ENCODE data around the gene KCNMA1.

Gene KCNMA1

GRCh38 chr10:77074104-77074624 lies 563.4 kb downstream of the KCNMA1 start:
- H2AK5ac ChIP-seq (ENCODE audit: low read depth, low read length): no peak overlapping the region
- no peak overlapping the region for H2BK15ac ChIP-seq (ENCODE audit: low read length)
- no peak overlapping the region for H3K18ac ChIP-seq (ENCODE audit: low read length)
- H2BK120ac ChIP-seq (ENCODE audit: low read depth, low read length): no peak overlapping the region
- no peak overlapping the region for H2AFZ ChIP-seq (ENCODE audit: low read length)
- H4K8ac ChIP-seq (ENCODE audit: low read depth, low read length): no peak overlapping the region
- H3K9me3 ChIP-seq (replicated peaks in 1 of 2; ENCODE audit: control insufficient read depth in 2 of 2, insufficient read depth in 1 of 2, low read depth in 1 of 2, low read length in 2 of 2): no peaks in the 10 kb centered on the region
- no CpG with 5 or more reads among the region's 2 CpGs for WGBS, 2 donors (ENCODE audit: extremely low coverage in 2 of 2, insufficient read length in 2 of 2, insufficient replicate concordance in 1 of 2)
- no peaks in the 10 kb centered on the region for H3K4me1 ChIP-seq (ENCODE audit: control insufficient read depth in 2 of 2, insufficient read depth in 1 of 2, low read depth in 1 of 2, low read length in 2 of 2)
- no peak overlapping the region for H3K4ac ChIP-seq (ENCODE audit: low read length)
- DNase-seq (ENCODE audit: low spot score): no peak
- H3K27me3 ChIP-seq (ENCODE audit: control insufficient read depth in 3 of 3, insufficient read depth in 3 of 3, low read depth in 1 of 3, low read length in 3 of 3): peaks cover 0 to 4% (median 0%) of the 10 kb centered on the region in 3 experiments
- no peak overlapping the region for H2BK12ac ChIP-seq (ENCODE audit: low read length)
- H4K91ac ChIP-seq (ENCODE audit: low read depth, low read length, poor library complexity): no peak overlapping the region
- H3K9ac ChIP-seq (ENCODE audit: low read depth, low read length, poor library complexity): no peak overlapping the region
- no peaks in the 10 kb centered on the region for H3K36me3 ChIP-seq (replicated peaks in 1 of 2; ENCODE audit: control insufficient read depth in 2 of 2, insufficient read depth in 2 of 2, low read length in 2 of 2)
- H3K79me1 ChIP-seq (ENCODE audit: low read depth, low read length): no peaks in the 10 kb centered on the region
- no peak overlapping the region for H3K27ac ChIP-seq (replicated peaks; ENCODE audit: low read length)
- H3K4me2 ChIP-seq (ENCODE audit: insufficient read depth, low read length, poor library complexity, severe bottlenecking): no peak overlapping the region
- H3K23ac ChIP-seq (ENCODE audit: low read depth, low read length, poor library complexity): no peak overlapping the region
- no peak overlapping the region for H3K14ac ChIP-seq (ENCODE audit: low read length)
- H2BK5ac ChIP-seq (ENCODE audit: low read length): no peak overlapping the region
- no peak overlapping the region for H3K4me3 ChIP-seq (ENCODE audit: low read length in 2 of 2)

DNA sequence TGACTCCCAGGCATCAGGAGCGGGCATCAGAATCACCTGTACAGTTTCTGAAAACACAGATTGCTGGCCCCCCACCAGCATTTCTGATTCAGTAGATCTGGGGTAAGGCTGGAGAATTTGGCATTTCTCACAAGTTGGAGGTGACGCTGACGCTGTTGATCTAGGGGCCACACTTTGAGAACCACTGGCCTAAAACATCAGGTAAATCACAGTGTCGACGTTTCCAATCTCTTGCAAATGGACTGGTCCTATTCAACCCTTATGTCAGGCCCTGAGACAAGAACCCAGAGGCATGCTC lies 564.0 kb downstream of the KCNMA1 start:
- Histone ChIP-seq H3K27ac (replicated peaks; ENCODE audit: low read length) (no peak overlapping the region), H3K18ac (ENCODE audit: low read length) (no peak overlapping the region), H3K9ac (ENCODE audit: low read depth, low read length, poor library complexity) (no peak overlapping the region), H4K8ac (ENCODE audit: low read depth, low read length) (no peak overlapping the region), H3K4me3 (ENCODE audit: low read length in 2 of 2) (no peak overlapping the region), H3K4ac (ENCODE audit: low read length) (no peak overlapping the region), H3K79me1 (ENCODE audit: low read depth, low read length) (no peaks in the 10 kb centered on the region), H2BK12ac (ENCODE audit: low read length) (no peak overlapping the region), H3K4me1 (ENCODE audit: control insufficient read depth in 2 of 2, insufficient read depth in 1 of 2, low read depth in 1 of 2, low read length in 2 of 2) (no peaks in the 10 kb centered on the region), H3K27me3 (ENCODE audit: control insufficient read depth in 3 of 3, insufficient read depth in 3 of 3, low read depth in 1 of 3, low read length in 3 of 3) (peaks cover 0 to 4% (median 0%) of the 10 kb centered on the region in 3 experiments), H3K36me3 (replicated peaks in 1 of 2; ENCODE audit: control insufficient read depth in 2 of 2, insufficient read depth in 2 of 2, low read length in 2 of 2) (no peaks in the 10 kb centered on the region), H3K14ac (ENCODE audit: low read length) (no peak overlapping the region), H2BK15ac (ENCODE audit: low read length) (no peak overlapping the region), H2BK5ac (ENCODE audit: low read length) (no peak overlapping the region), H2BK120ac (ENCODE audit: low read depth, low read length) (no peak overlapping the region), H3K23ac (ENCODE audit: low read depth, low read length, poor library complexity) (no peak overlapping the region), H4K91ac (ENCODE audit: low read depth, low read length, poor library complexity) (no peak overlapping the region), H3K4me2 (ENCODE audit: insufficient read depth, low read length, poor library complexity, severe bottlenecking) (no peak overlapping the region), H3K9me3 (replicated peaks in 1 of 2; ENCODE audit: control insufficient read depth in 2 of 2, insufficient read depth in 1 of 2, low read depth in 1 of 2, low read length in 2 of 2) (no peaks in the 10 kb centered on the region), H2AK5ac (ENCODE audit: low read depth, low read length) (no peak overlapping the region), H2AFZ (ENCODE audit: low read length) (no peak overlapping the region)
- DNase-seq (ENCODE audit: low spot score): no peak
- no CpG with 5 or more reads among the region's 5 CpGs for WGBS, 2 donors (ENCODE audit: extremely low coverage in 2 of 2, insufficient read length in 2 of 2, insufficient replicate concordance in 1 of 2)

DNA sequence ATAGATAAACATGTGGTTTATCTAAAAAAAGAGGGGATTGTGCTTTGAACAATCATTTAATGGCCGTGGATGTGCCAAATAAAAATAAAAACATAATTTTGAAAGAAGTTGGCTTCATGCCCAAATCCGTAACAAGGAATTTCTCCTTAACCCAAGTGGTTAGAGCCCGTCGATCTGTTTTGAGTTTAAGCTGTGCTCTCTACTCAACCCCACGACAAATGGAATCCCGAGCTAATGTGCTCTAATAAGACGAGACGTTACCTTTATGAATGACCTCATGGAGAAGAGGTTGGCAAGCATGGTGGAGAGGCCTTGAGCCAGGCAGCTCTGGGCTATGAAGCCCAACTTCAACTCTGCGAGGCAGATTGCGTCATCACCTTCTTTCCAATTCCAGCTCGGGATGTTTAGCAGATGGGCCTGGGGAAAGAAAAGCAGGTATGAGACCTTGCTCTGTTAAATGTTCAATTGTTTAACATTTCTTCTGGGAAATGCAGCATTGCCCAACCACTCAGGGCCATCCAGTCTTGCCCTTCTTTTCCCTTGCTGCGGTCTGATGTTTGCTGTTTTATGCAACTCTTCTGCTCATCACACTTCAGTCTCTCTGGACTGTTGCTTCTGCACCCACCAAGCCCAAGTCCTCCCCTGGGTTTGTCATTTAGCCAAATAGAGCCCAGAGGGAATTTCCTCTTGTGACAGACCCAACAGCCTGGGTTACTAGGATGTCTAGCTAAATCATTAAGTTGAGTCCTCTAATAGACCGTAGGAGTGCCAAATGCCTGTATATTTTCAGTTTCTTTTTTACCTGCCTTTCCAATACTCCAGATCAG lies 564.6 kb downstream of the KCNMA1 start:
- H3K4ac ChIP-seq (ENCODE audit: low read length): no peak overlapping the region
- H3K4me1 ChIP-seq (ENCODE audit: control insufficient read depth in 2 of 2, insufficient read depth in 1 of 2, low read depth in 1 of 2, low read length in 2 of 2): no peaks in the 10 kb centered on the region

DNA sequence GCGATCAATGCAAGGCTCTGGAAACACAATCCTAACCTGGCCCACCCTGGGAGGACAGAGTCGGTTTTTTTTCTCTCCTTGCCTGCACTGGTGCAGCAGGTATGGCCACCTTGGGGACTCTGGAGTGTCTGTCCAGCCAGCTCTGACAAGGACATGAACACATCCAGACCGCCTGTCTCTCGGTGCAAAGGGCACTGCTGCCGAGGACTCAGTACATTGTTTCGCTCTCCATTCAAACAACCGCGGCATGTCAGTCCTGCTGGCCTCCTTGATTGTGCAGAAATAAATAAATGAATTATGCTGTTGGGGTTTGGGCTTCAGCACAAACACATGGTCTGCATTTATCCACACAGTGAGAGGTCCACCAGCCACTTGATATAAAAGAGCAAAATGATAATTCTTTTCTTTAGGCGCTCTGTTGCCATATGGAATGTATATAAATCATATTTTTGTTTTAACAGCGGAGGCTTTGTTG lies 565.2 kb downstream of the KCNMA1 start:
- Histone ChIP-seq H3K18ac (ENCODE audit: low read length) (no peak overlapping the region), H3K4me1 (ENCODE audit: control insufficient read depth in 2 of 2, insufficient read depth in 1 of 2, low read depth in 1 of 2, low read length in 2 of 2) (no peaks in the 10 kb centered on the region), H2AK5ac (ENCODE audit: low read depth, low read length) (no peak overlapping the region), H2BK5ac (ENCODE audit: low read length) (no peak overlapping the region), H3K79me1 (ENCODE audit: low read depth, low read length) (no peaks in the 10 kb centered on the region), H2BK15ac (ENCODE audit: low read length) (no peak overlapping the region), H3K4me3 (ENCODE audit: low read length in 2 of 2) (no peak overlapping the region), H3K14ac (ENCODE audit: low read length) (no peak overlapping the region), H3K9me3 (replicated peaks in 1 of 2; ENCODE audit: control insufficient read depth in 2 of 2, insufficient read depth in 1 of 2, low read depth in 1 of 2, low read length in 2 of 2) (no peaks in the 10 kb centered on the region), H4K91ac (ENCODE audit: low read depth, low read length, poor library complexity) (no peak overlapping the region), H3K9ac (ENCODE audit: low read depth, low read length, poor library complexity) (no peak overlapping the region), H3K36me3 (replicated peaks in 1 of 2; ENCODE audit: control insufficient read depth in 2 of 2, insufficient read depth in 2 of 2, low read length in 2 of 2) (no peaks in the 10 kb centered on the region), H3K4me2 (ENCODE audit: insufficient read depth, low read length, poor library complexity, severe bottlenecking) (no peak overlapping the region), H4K8ac (ENCODE audit: low read depth, low read length) (no peak overlapping the region), H3K27ac (replicated peaks; ENCODE audit: low read length) (no peak overlapping the region), H3K23ac (ENCODE audit: low read depth, low read length, poor library complexity) (no peak overlapping the region), H2AFZ (ENCODE audit: low read length) (no peak overlapping the region), H2BK12ac (ENCODE audit: low read length) (no peak overlapping the region), H3K4ac (ENCODE audit: low read length) (no peak overlapping the region), H2BK120ac (ENCODE audit: low read depth, low read length) (no peak overlapping the region), H3K27me3 (ENCODE audit: control insufficient read depth in 3 of 3, insufficient read depth in 3 of 3, low read depth in 1 of 3, low read length in 3 of 3) (peaks cover 0 to 4% (median 0%) of the 10 kb centered on the region in 3 experiments)
- no peak for DNase-seq (ENCODE audit: low spot score)
- no CpG with 5 or more reads among the region's 10 CpGs for WGBS, 2 donors (ENCODE audit: extremely low coverage in 2 of 2, insufficient read length in 2 of 2, insufficient replicate concordance in 1 of 2)

More for the DNA sequence above, 564.6 kb downstream of the KCNMA1 start:
- Histone ChIP-seq H2BK15ac (ENCODE audit: low read length) (no peak overlapping the region), H3K36me3 (replicated peaks in 1 of 2; ENCODE audit: control insufficient read depth in 2 of 2, insufficient read depth in 2 of 2, low read length in 2 of 2) (no peaks in the 10 kb centered on the region), H3K14ac (ENCODE audit: low read length) (no peak overlapping the region), H2AFZ (ENCODE audit: low read length) (no peak overlapping the region), H2BK120ac (ENCODE audit: low read depth, low read length) (no peak overlapping the region), H3K27ac (replicated peaks; ENCODE audit: low read length) (no peak overlapping the region), H3K4me3 (ENCODE audit: low read length in 2 of 2) (no peak overlapping the region), H2BK12ac (ENCODE audit: low read length) (no peak overlapping the region), H3K9ac (ENCODE audit: low read depth, low read length, poor library complexity) (no peak overlapping the region), H2AK5ac (ENCODE audit: low read depth, low read length) (no peak overlapping the region), H3K79me1 (ENCODE audit: low read depth, low read length) (no peaks in the 10 kb centered on the region), H2BK5ac (ENCODE audit: low read length) (no peak overlapping the region), H3K4me2 (ENCODE audit: insufficient read depth, low read length, poor library complexity, severe bottlenecking) (no peak overlapping the region), H3K27me3 (ENCODE audit: control insufficient read depth in 3 of 3, insufficient read depth in 3 of 3, low read depth in 1 of 3, low read length in 3 of 3) (peaks cover 0 to 4% (median 0%) of the 10 kb centered on the region in 3 experiments), H3K9me3 (replicated peaks in 1 of 2; ENCODE audit: control insufficient read depth in 2 of 2, insufficient read depth in 1 of 2, low read depth in 1 of 2, low read length in 2 of 2) (no peaks in the 10 kb centered on the region), H4K91ac (ENCODE audit: low read depth, low read length, poor library complexity) (no peak overlapping the region), H3K23ac (ENCODE audit: low read depth, low read length, poor library complexity) (no peak overlapping the region), H3K18ac (ENCODE audit: low read length) (no peak overlapping the region), H4K8ac (ENCODE audit: low read depth, low read length) (no peak overlapping the region)
- no CpG with 5 or more reads among the region's 13 CpGs for WGBS, 2 donors (ENCODE audit: extremely low coverage in 2 of 2, insufficient read length in 2 of 2, insufficient replicate concordance in 1 of 2)
- DNase-seq (ENCODE audit: low spot score): no peak

Measured in neuronal stem cell (in vitro differentiated cells).